Kidney (tissue), 14 donors: ENCODE measurements around the gene PCDHGA6. TPM values are rescaled to one million over a fixed set of nuclear protein-coding genes. Genes with fewer than 3 reads are reported as not detected.
"Not testable (repeated sequence)": the region's sequence is repeated elsewhere in the genome, so short reads cannot be mapped to it uniquely, and the experiment has no call there.

ENCODE experiments used
- DNase-seq, 5 donors: peaks; one replicate each; pipeline ENCODE4 v3.0.0-alpha.2; 2013 to 2020
- FAIRE-seq: peaks from 2 replicates; lab custom pipeline; 2012; peaks lifted over from hg19 to GRCh38; lab: Jason Lieb, UNC
- H3K27ac ChIP-seq, 2 donors: one replicate each; pipeline ENCODE4 v1.7.0; 2013; ENCODE audit warnings: low read depth in 2 of 2, low read length in 2 of 2, inconsistent platforms in 1 of 2
- H3K27me3 ChIP-seq: one replicate; pipeline ENCODE4 v1.7.1; 2013; ENCODE audit warnings: low read length, inconsistent platforms; ENCODE audit not compliant: control insufficient read depth, insufficient read depth
- H3K36me3 ChIP-seq, 3 donors: one replicate each; pipeline versions ENCODE4 v1.7.0 to v1.7.1; 2013; ENCODE audit warnings: low read length in 3 of 3, control low read depth in 1 of 3, inconsistent platforms in 1 of 3; ENCODE audit not compliant: insufficient read depth in 3 of 3, control insufficient read depth in 2 of 3
- H3K4me1 ChIP-seq, 3 donors: one replicate each; pipeline versions ENCODE4 v1.7.0 to v1.7.1; 2013; ENCODE audit warnings: low read length in 3 of 3, inconsistent platforms in 1 of 3, low read depth in 1 of 3; ENCODE audit not compliant: control insufficient read depth in 2 of 3, insufficient read depth in 2 of 3
- H3K4me3 ChIP-seq, 3 donors: one replicate each; pipeline versions ENCODE4 v1.7.0 to v1.8.1; 2013; ENCODE audit warnings: low read length in 3 of 3, control low read depth in 1 of 3, inconsistent platforms in 1 of 3
- H3K9ac ChIP-seq, 3 donors: one replicate each; pipeline versions ENCODE4 v1.7.0 to v1.7.1; 2013; ENCODE audit warnings: low read length in 3 of 3, control low read depth in 1 of 3, inconsistent platforms in 1 of 3
- H3K9me3 ChIP-seq, 3 donors: one replicate each; pipeline versions ENCODE4 v1.7.0 to v1.7.1; 2013; ENCODE audit warnings: low read length in 3 of 3, control low read depth in 1 of 3, inconsistent platforms in 1 of 3; ENCODE audit not compliant: control insufficient read depth in 2 of 3, insufficient read depth in 1 of 3
- intact Hi-C: fragments of 100-400 bp; cut with DNase I; formaldehyde crosslinking; loops from one replicate; pipeline ENCODE4 v1.11.1; 2022
- polyA plus RNA-seq: library from polyadenylated mRNA; stranded (reverse); fragments of 350-450 nt; fragmentation: Illumina TruSeq; extraction: RNeasy Lipid Tissue Mini Kit (QIAGEN cat#74804); gene quantifications from one replicate; pipeline ENCODE4 v1.2.3, GENCODE V29; 2014; ENCODE audit warnings: low read depth, low replicate concordance; ENCODE audit not compliant: insufficient read depth
- total RNA-seq: library from RNA; stranded (reverse); fragmentation: NEBNext Ultra II Directional; extraction: Animal tissue kit (Norgen Biotek cat#: 25700); gene quantifications from one replicate; pipeline ENCODE4 v1.2.1, GENCODE V29; 2021
- TF ChIP-seq, protein P1 (sequence below): IDR thresholded peaks from 3 replicates; pipeline ENCODE4 v1.5.1; 2012; ENCODE audit warnings: mild to moderate bottlenecking, moderate library complexity, borderline replicate concordance; ENCODE audit not compliant: insufficient read depth; ENCODE audit errors: extremely low read depth
- donor health status: control.
- donor health status: control.
- donor health status: control.
- donor health status: control.
- donor health status: control.
- donor health status: DM: yes; HTN: yes; CAD: no.
- donor health status: Normal renal cell carcinoma (clear cell type).

PCDHGA6 gene
- total and polyA plus RNA-seq, 2 donors from 2014 or later = 0.34 to 7.2 TPM

DNA sequence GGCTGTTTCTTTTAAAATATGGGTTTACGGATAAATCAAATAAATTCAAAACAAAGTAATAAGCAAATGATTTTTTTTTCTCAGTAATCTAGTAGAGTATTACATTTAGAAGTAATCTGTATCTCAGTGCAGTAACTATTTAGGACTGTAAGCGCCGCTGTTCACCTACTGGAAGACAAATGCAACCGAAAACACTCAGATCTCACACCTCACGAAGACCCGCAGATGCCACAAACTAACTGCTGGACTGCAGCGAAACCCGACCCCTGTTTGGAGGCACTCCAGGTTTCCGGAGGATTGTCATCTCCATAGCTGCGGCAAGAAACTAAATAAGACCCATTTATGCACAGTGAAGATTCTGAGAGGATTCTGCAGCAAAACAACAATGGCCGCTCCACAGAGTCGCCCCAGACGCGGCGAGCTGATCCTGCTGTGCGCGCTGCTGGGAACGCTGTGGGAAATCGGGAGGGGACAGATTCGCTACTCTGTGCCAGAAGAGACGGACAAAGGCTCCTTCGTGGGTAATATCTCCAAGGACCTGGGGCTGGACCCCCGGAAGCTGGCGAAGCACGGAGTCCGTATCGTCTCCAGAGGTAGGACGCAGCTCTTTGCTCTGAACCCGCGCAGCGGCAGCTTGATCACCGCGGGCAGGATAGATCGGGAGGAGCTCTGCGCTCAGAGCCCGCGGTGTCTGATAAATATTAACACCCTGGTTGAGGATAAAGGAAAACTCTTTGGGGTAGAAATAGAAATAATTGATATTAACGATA lies 18.9 kb downstream of the PCDHGA6 start, which contains the start of gene PCDHGA8:
Gene PCDHGA8 (plus strand): TSS at position 205 of the 770 bp plus-strand sequence. CDS start 181 bp downstream, at position 386.
- H3K4me3 ChIP-seq = no peak within 1 kb of the TSS
- H3K4me1 ChIP-seq = no peaks in the 10 kb centered on the region
- TF ChIP-seq, protein P1, sequence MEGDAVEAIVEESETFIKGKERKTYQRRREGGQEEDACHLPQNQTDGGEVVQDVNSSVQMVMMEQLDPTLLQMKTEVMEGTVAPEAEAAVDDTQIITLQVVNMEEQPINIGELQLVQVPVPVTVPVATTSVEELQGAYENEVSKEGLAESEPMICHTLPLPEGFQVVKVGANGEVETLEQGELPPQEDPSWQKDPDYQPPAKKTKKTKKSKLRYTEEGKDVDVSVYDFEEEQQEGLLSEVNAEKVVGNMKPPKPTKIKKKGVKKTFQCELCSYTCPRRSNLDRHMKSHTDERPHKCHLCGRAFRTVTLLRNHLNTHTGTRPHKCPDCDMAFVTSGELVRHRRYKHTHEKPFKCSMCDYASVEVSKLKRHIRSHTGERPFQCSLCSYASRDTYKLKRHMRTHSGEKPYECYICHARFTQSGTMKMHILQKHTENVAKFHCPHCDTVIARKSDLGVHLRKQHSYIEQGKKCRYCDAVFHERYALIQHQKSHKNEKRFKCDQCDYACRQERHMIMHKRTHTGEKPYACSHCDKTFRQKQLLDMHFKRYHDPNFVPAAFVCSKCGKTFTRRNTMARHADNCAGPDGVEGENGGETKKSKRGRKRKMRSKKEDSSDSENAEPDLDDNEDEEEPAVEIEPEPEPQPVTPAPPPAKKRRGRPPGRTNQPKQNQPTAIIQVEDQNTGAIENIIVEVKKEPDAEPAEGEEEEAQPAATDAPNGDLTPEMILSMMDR = no peak
- FAIRE-seq (no peak), DNase-seq (no peak)
- no peaks in the 10 kb centered on the region for H3K27me3 ChIP-seq
- intact Hi-C loops = no loop called here
- no peak within 1 kb of the TSS for H3K27ac ChIP-seq
- H3K9ac ChIP-seq = no peak within 1 kb of the TSS
- H3K9me3 ChIP-seq = peaks cover 4 to 68% (median 11%) of the 10 kb centered on the region in 3 donors
- H3K36me3 ChIP-seq = no peaks in the 10 kb centered on the region

DNA sequence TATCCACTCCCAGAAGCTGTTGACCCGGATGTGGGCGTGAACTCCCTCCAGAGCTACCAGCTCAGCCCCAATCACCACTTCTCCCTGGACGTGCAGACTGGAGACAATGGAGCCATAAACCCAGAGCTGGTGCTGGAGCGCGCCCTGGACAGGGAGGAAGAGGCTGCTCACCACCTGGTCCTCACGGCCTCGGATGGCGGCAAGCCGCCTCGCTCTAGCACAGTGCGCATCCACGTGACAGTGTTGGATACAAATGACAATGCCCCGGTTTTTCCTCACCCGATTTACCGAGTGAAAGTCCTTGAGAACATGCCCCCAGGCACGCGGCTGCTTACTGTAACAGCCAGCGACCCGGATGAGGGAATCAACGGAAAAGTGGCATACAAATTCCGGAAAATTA lies 19.6 kb downstream of the PCDHGA6 start:
- no peaks in the 10 kb centered on the region for H3K27me3 ChIP-seq
- H3K36me3 ChIP-seq = no peaks in the 10 kb centered on the region
- FAIRE-seq = no peak
- no peak overlapping the region for H3K4me3 ChIP-seq
- DNase-seq = no peak
- no peak overlapping the region for H3K9ac ChIP-seq
- TF ChIP-seq, protein P1 = no peak
- H3K27ac ChIP-seq = no peak overlapping the region
- peaks cover 4 to 67% (median 10%) of the 10 kb centered on the region in 3 donors for H3K9me3 ChIP-seq
- intact Hi-C loops = no loop called here
- H3K4me1 ChIP-seq = no peaks in the 10 kb centered on the region

DNA sequence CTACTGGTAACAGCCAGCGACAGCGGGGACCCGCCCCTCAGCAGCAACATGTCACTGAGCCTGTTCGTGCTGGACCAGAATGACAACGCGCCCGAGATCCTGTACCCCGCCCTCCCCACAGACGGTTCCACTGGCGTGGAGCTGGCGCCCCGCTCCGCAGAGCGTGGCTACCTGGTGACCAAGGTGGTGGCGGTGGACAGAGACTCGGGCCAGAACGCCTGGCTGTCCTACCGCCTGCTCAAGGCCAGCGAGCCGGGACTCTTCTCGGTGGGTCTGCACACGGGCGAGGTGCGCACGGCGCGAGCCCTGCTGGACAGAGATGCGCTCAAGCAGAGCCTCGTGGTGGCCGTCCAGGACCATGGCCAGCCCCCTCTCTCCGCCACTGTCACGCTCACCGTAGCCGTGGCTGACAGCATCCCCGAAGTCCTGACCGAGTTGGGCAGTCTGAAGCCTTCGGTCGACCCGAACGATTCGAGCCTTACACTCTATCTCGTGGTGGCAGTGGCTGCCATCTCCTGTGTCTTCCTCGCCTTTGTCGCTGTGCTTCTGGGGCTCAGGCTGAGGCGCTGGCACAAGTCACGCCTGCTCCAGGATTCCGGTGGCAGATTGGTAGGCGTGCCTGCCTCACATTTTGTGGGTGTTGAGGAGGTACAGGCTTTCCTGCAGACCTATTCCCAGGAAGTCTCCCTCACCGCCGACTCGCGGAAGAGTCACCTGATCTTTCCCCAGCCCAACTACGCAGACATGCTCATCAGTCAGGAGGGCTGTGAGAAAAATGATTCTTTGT lies 20.9 kb downstream of the PCDHGA6 start:
- not testable (repeated sequence) for H3K4me3 ChIP-seq, H3K27me3 ChIP-seq

More for the DNA sequence above, 20.9 kb downstream of the PCDHGA6 start:
- H3K36me3 ChIP-seq, H3K9ac ChIP-seq, H3K4me1 ChIP-seq, H3K27ac ChIP-seq, intact Hi-C loops, DNase-seq, FAIRE-seq: not testable (repeated sequence)
- H3K9me3 ChIP-seq = peaks cover 2 to 67% (median 13%) of the 10 kb centered on the region in 3 donors
